Osteoblast (primary cell): ENCODE data around the gene S100Z. TPM values are rescaled to one million over a fixed set of nuclear protein-coding genes. Genes with fewer than 3 reads are reported as not detected.

Experiments
- DNase-seq: peaks from one replicate; pipeline ENCODE4 v3.0.0; 2011; ENCODE audit warnings: low spot score, mixed read lengths; ENCODE audit not compliant: insufficient read length; ENCODE audit errors: missing footprints
- H2AFZ ChIP-seq: 2 replicates; pipeline ENCODE4 v1.6.0; 2011; ENCODE audit warnings: mild to moderate bottlenecking, low read length
- H3K27ac ChIP-seq: 2 replicates; pipeline ENCODE4 v1.5.1; 2011; ENCODE audit warnings: mild to moderate bottlenecking, low read depth, low read length, moderate library complexity
- H3K27me3 ChIP-seq: 2 replicates; pipeline ENCODE4 v1.6.0; 2012; ENCODE audit warnings: mild to moderate bottlenecking, control low read depth, inconsistent platforms, low read length, moderate library complexity; ENCODE audit not compliant: insufficient read depth
- H3K36me3 ChIP-seq: 2 replicates; pipeline ENCODE4 v1.5.1; 2011; ENCODE audit warnings: mild to moderate bottlenecking, low read length, control low read depth, moderate library complexity; ENCODE audit not compliant: insufficient read depth
- H3K4me1 ChIP-seq: 2 replicates; pipeline ENCODE4 v1.5.1; 2011; ENCODE audit warnings: mild to moderate bottlenecking, low read length, control low read depth, moderate library complexity; ENCODE audit not compliant: insufficient read depth
- H3K4me2 ChIP-seq: 2 replicates; pipeline ENCODE4 v1.6.0; 2011; ENCODE audit warnings: mild to moderate bottlenecking, low read length; ENCODE audit not compliant: insufficient read depth
- H3K4me3 ChIP-seq: fragments of 200-600 bp; sonication (generic); 3 replicates; pipeline ENCODE4 v1.5.1; 2012; ENCODE audit warnings: mild to moderate bottlenecking, low read length, inconsistent platforms; ENCODE audit not compliant: insufficient read depth
- H3K79me2 ChIP-seq: 2 replicates; pipeline ENCODE4 v1.6.0; 2012; ENCODE audit warnings: mild to moderate bottlenecking, low read length, control low read depth, inconsistent platforms; ENCODE audit not compliant: insufficient read depth
- H3K9me3 ChIP-seq: 2 replicates; pipeline ENCODE4 v1.5.1; 2011; ENCODE audit warnings: low read depth, low read length, control low read depth
- H4K20me1 ChIP-seq: 2 replicates; pipeline ENCODE4 v1.6.0; 2012; ENCODE audit warnings: mild to moderate bottlenecking, low read length, control low read depth; ENCODE audit not compliant: insufficient read depth
- total RNA-seq: library from RNA; depleted of rRNA; stranded (reverse); fragments of >200 nt; gene quantifications from 2 replicates; pipeline ENCODE4 v1.2.3, GENCODE V29; 2012
- TF ChIP-seq, protein P1 (sequence below): IDR thresholded peaks from 2 replicates; pipeline ENCODE4 v1.5.1; 2011; ENCODE audit warnings: mild to moderate bottlenecking, low read depth, low read length, moderate library complexity; ENCODE audit errors: extremely low read depth

Gene S100Z
- total RNA-seq, 1 donor: not detected

GRCh38 chr5:76941000-76941399, 91.2 kb downstream of the S100Z start:
- no peaks in the 10 kb centered on the region for H3K79me2 ChIP-seq
- no peaks in the 10 kb centered on the region for H3K36me3 ChIP-seq
- peak; percentile 47 for DNase-seq
- no peaks in the 10 kb centered on the region for H4K20me1 ChIP-seq
- H3K4me3 ChIP-seq: no peak overlapping the region
- TF ChIP-seq, protein P1, sequence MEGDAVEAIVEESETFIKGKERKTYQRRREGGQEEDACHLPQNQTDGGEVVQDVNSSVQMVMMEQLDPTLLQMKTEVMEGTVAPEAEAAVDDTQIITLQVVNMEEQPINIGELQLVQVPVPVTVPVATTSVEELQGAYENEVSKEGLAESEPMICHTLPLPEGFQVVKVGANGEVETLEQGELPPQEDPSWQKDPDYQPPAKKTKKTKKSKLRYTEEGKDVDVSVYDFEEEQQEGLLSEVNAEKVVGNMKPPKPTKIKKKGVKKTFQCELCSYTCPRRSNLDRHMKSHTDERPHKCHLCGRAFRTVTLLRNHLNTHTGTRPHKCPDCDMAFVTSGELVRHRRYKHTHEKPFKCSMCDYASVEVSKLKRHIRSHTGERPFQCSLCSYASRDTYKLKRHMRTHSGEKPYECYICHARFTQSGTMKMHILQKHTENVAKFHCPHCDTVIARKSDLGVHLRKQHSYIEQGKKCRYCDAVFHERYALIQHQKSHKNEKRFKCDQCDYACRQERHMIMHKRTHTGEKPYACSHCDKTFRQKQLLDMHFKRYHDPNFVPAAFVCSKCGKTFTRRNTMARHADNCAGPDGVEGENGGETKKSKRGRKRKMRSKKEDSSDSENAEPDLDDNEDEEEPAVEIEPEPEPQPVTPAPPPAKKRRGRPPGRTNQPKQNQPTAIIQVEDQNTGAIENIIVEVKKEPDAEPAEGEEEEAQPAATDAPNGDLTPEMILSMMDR: no peak
- H2AFZ ChIP-seq: no peak overlapping the region
- H3K4me1 ChIP-seq: peaks cover 21% of the 10 kb centered on the region
- no peaks in the 10 kb centered on the region for H3K27me3 ChIP-seq
- no peak overlapping the region for H3K27ac ChIP-seq
- no peak overlapping the region for H3K4me2 ChIP-seq
- H3K9me3 ChIP-seq: no peaks in the 10 kb centered on the region

DNA sequence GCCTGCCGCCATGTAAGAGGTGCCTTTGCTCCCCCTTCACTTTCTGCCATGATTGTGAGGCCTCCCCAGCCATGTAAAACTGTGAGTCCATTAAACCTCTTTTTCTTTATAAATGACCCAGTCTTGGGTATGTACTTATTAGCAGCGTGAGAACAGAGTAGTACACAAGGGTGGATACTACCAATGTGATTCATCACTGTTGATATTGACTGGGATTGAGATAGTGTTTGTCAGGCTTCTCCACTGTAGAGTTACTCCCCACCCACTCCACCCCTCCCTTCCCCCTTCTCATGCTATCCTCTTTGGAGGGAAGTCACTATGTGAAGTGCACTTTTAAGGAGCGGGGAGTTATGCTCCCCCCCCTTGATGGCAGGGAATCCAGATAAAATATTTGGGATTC, 91.6 kb downstream of the S100Z start:
- Histone ChIP-seq H3K4me1 (peaks cover 21% of the 10 kb centered on the region), H4K20me1 (no peaks in the 10 kb centered on the region), H3K27me3 (no peaks in the 10 kb centered on the region), H3K27ac (no peak overlapping the region), H3K79me2 (no peaks in the 10 kb centered on the region), H3K9me3 (no peaks in the 10 kb centered on the region), H3K36me3 (no peaks in the 10 kb centered on the region), H3K4me2 (no peak overlapping the region), H3K4me3 (no peak overlapping the region), H2AFZ (no peak overlapping the region)
- TF ChIP-seq, protein P1: no peak
- DNase-seq: no peak

DNA sequence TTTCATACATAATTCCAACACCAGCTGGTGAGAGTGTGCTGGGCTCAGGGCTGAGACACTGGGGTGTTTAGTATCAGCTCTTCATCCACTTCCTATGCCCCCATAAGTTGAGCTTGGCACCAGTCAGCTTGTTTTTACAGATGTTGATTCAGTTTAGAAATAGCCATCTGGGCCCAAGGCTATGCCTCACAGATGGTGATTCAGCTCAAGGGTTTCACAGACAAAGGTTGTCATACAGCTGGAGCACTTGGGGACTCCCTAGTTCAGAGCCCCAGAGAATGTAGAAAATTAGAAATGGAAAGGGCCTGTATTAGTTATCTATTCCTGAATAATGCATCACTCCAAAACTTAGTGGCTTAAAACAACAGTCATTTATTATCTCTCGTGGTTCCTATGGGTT, 92.8 kb downstream of the S100Z start:
- Histone ChIP-seq H3K4me3 (no peak overlapping the region), H3K27ac (no peak overlapping the region), H3K4me1 (peaks cover 21% of the 10 kb centered on the region), H3K36me3 (no peaks in the 10 kb centered on the region), H3K4me2 (peak overlapping the region; percentile 20), H3K9me3 (no peaks in the 10 kb centered on the region), H4K20me1 (no peaks in the 10 kb centered on the region), H2AFZ (no peak overlapping the region), H3K27me3 (no peaks in the 10 kb centered on the region), H3K79me2 (no peaks in the 10 kb centered on the region)
- DNase-seq: peak; percentile 46
- TF ChIP-seq, protein P1: no peak

DNA sequence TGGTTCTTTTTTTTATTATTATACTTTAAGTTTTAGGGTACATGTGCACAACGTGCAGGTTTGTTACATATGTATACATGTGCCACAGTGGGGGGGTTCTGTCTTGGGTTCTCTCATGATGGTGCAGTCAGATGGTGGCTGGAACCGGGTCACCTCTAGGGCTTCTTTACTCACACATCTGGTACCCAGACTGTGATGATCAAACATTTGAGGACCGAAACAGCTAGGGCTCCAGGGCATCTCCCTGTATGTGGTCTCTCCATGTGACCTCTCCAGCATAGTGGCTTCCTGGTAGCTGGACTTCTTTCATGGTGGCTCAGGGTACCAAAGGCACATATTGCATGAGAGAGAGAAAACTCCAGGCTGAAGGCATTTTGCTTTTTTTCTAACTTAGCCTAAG, 93.2 kb downstream of the S100Z start:
- Histone ChIP-seq H3K9me3 (no peaks in the 10 kb centered on the region), H3K4me1 (peaks cover 21% of the 10 kb centered on the region), H4K20me1 (no peaks in the 10 kb centered on the region), H3K36me3 (no peaks in the 10 kb centered on the region), H3K27ac (no peak overlapping the region), H3K79me2 (no peaks in the 10 kb centered on the region), H3K4me3 (no peak overlapping the region), H3K27me3 (no peaks in the 10 kb centered on the region), H3K4me2 (no peak overlapping the region), H2AFZ (no peak overlapping the region)
- DNase-seq: no peak
- TF ChIP-seq, protein P1: no peak
